T-helper 22 cell (primary cell): Measurements from ENCODE around the gene CDH23.

ENCODE experiments used
- DNase-seq: peaks from one replicate; pipeline ENCODE4 v3.0.0-alpha.2; 2020; ENCODE audit warnings: low read depth

CDH23 gene

DNA sequence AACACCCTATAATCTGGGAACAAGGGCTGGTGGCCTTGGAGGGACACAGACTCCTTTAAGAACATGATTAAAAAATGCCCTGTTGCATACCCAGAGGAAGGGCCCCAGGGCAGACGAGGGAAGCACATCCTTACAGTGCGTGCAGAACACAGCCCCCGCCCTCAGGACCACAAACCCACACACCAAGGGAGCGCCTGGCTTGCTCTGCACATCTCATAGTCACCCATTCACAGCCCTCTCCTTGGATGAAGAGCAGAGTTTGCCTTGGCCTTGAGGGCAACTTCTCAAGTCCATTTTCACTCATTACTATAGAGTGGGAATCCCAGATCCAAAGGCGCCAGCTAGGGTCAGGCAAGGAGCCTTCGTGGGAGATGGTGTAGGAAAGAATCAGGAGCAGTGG is 382.9 kb downstream of the CDH23 start:
- DNase-seq = no peak

DNA sequence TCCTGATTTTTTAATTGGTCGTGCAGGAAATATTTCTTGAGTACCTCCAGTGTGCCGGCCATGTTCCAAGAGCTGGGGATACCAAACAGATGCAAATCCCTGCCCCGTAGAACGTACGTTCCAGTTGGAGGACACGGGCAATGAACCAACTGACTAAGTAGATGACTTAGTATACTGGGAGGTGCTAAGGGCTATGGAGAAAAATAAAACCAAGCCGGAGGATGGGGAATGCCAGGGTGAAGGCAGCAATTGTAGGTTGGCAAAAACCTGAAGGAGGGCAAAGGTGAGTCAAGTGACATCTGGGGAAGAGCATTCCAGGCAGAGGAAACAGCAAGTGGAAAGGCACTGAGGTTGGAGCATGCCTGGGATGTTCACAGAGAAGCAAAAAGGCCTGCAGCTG is 383.4 kb downstream of the CDH23 start:
- no peak for DNase-seq

DNA sequence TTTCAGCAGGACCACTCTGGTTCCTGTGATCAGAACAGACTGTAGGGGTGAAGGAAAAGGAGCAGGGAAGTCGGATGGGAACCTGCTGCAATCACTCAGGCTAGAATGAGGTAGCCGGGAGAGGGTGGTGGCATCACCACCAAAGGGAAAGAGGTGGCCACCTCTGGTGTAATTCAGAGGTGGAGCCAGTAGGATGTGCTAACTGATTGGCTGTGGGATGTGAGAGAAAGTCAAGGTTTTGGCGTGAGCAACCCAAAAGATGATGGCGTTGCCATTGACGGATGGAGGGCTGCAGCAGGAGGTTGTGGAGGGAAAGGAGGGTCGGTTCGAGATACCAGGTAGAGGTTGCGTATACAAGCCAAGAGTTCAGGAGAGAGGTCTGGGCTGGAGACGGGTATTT is 384.0 kb downstream of the CDH23 start:
- DNase-seq = no peak

DNA sequence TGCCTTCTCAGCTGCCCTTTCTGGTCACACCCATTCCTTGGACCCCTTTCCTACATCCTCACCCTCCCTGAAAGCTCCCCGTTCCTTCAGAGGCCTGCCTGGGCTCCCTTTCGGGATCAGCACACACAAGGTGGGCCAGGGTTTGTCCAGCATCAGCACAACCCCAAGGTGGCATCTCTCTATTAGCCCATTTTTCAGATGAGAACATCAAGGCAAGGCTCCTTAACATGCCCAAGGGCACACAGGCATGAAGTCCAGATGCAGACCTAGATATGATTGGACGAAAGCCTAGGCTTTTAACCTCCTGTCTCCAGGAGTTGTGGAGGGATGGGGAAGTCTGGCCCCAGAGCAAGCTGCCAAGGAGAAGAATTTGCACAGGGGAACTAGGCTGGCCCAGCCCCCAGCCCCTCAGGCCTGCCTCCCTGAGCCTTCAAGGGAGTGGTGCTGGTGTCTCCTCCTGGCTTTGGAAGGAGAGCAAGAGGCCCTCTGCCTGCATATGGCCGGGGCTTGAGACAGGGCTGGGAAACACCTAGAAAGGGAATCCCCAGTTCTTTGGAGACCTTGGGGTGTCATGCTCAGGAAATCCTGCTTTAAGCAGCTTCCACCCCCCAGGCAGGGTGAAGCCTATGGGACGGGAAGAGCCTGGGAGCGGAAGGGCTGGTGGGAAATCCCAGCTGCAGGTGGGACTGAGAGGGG is 385.6 kb downstream of the CDH23 start:
- no peak for DNase-seq

DNA sequence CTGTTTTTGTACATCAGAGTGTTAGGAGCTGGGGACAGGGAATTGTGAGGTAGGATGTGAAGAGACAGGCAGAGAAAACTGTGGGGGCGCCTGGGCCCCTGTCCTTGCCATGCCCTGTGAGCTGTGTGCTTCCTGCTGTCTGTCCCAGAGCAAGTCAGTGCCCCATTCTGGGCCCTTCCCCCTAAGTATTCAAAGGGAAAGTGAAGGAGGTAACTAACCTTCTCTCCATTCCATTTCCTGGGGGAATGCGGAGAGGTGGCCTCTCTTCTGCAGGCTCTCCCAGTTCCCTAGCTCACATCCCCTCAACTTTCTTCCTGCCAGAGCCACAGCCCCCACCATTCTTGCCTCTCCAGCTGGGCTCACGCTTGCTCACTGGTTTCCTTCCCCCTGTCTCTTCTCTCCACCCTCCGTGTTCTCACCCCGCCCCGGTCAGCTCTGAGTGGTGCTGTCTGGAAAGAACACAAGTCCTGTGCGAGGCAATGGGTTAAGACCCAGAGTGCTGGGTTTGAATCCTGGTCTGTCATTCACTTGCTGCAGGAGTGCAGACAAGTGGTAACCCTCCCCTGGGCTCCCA is 386.3 kb downstream of the CDH23 start:
- no peak for DNase-seq

DNA sequence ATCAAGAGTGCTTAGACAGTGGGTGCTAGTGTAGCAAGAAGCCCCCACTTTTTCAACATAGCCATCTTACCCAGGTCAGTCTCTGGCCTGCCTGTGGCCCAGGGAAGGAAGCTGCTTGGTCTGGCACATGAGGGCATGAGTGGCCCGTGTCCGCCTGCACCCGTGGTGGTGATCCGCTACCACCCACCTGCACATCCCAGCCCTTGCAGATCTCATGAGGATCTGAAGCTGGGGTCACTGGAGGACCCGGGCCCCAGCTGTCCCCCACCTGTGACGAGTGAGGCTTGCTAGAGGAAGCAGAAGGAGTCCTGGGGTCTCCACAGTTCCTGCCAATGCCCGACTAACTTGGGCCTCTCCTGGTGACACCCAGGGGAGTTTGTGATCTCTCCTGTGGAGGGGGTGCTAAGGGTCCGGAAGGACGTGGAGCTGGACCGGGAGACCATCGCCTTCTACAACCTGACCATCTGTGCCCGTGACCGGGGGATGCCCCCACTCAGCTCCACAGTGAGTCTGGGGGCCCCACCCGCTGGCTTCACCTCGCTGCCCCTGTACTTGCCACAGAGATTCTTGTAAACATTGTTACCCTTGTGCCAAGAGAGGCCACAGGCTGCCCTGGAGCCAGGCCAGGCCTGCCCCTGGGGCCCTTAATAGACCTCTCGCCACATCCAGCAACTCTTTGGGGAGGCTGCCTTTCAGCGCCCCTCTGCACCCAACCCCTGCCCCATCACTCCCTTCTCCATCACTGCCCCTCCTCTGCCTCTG is 387.4 kb downstream of the CDH23 start:
- no peak for DNase-seq

DNA sequence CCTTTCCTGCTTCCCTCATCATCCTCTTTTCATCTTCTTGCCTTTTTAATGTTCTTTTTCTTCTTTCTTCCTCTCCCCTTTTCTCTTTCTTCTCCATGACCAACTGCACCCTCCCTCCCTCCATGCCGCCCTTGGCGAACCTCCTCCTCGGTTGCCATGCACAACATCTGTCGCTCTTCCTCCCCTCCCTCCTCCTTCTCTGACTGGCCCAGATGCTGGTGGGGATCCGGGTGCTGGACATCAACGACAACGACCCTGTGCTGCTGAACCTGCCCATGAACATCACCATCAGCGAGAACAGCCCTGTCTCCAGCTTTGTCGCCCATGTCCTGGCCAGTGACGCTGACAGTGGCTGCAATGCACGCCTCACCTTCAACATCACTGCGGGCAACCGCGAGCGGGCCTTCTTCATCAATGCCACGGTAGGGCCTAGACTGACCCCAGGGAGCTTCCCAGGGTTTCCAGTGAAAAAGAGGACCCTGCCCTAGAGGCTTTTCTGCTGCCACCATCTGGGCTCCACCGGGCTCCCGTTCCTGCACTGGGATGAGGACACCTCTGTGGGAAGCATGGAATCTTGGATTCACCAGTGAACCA is 388.1 kb downstream of the CDH23 start:
- no peak for DNase-seq

DNA sequence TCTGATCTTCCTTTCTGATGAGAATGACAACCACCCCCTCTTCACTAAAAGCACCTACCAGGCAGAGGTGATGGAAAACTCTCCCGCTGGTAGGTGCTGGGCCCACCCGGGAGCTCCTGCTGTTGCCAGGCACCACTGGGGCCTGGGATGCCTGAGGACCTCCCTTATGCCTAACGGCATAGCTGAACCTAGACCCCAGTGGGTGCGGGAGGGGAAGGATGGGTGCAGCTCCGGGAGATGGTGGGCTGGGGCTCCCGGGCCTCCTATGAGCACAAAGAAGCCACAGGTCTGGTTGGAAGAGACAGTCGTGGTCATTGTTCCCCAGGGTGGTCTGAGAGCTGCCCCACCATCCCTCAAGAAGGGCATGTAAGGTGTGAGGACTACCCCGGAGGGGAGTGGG is 392.2 kb downstream of the CDH23 start:
- DNase-seq = no peak

DNA sequence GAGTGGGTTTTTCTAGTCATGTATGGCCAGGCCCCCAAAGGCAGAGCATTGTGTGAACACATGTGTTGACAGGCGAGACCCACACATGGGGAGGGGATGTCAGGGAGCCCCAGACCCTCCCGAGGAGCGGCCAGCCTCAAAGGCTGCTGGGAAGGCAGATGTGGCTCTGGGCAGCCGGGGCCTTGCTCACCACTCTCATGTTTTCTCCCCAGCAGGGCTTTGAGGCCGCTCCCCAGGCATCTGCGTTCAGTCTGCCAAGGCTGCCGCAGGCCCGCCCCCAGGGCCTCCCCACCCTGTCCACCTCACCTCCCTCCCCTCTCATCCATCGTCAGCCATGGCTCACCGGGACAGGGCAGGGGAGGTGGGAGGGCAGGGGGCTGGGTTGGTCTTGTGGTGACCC is 393.2 kb downstream of the CDH23 start:
- no peak for DNase-seq

DNA sequence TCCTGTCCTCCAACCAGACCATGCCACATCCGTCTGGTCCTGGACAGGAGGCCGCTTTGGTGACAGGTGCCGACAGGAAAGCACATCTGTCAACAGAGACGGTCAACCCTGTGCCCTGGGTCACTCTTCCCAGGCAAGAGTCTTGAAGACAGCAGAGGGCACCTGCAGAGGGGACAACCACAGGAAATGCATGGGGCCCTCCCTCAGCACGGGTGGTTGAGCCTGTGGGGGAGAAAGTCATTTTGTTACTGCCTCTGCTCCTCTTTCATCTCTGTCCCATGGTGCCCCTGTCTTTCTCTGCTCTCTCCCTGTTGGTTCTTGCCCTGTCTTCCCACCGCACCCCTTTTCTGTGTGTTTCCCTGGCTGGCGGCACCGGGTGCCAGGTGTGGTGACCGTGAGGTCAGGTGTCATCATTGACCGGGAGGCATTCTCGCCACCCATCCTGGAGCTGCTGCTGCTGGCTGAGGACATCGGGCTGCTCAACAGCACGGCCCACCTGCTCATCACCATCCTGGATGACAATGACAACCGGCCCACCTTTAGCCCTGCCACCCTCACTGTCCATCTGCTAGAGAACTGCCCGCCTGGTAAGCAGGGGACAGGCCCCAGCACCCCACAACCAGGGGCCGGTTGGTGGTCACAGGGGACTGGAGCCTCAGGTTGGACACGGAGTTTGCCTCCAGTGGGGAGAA is 394.2 kb downstream of the CDH23 start:
- DNase-seq = no peak

DNA sequence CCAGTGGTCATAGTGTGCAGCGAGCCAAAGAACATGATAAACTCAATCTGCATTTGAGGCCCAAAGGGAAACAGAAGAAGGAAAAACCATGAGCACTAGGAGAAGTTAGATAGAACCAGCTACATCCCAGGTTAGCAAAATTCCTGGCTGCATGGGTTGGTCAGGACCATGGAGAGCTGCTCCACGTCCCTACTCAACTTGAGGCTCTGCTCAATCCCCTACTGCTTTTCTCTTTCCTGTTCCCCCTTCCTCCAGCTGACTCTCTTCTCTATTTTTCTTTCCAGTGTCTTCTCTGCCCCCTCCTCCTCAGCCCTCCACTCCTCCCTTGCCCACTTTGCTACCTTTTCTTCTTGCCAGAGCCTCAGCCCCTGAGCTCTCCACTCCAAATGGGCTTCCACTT is 398.5 kb downstream of the CDH23 start:
- DNase-seq = no peak

DNA sequence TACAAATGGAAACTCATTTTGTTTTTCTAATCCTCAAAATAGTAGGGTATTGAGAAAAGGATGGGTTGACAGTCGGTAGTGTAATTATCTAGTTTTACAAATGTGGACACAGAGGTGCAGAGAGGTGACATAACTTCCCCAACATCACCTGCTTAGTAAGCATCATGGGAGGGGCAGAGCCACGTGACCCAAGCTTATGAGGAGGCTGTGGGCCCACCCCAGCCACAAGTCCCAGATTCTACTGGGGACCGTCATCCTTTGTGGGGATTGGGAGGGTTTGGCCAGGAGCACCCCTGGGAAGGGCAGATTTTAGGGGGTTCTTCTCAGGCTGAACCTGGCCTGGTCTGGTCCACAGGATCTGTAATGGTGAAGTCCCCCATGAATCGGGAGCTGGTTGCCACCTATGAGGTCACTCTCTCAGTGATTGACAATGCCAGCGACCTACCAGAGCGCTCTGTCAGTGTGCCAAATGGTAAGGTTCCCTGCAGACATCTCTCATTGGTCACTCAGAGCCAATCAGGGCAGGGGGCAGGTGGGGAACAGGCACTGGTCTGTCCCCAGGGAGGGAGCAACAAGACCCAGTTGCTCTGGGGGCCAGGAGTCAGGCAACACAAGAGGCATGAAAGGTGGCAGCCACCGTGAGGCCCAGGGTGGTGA is 400.2 kb downstream of the CDH23 start:
- DNase-seq = no peak

DNA sequence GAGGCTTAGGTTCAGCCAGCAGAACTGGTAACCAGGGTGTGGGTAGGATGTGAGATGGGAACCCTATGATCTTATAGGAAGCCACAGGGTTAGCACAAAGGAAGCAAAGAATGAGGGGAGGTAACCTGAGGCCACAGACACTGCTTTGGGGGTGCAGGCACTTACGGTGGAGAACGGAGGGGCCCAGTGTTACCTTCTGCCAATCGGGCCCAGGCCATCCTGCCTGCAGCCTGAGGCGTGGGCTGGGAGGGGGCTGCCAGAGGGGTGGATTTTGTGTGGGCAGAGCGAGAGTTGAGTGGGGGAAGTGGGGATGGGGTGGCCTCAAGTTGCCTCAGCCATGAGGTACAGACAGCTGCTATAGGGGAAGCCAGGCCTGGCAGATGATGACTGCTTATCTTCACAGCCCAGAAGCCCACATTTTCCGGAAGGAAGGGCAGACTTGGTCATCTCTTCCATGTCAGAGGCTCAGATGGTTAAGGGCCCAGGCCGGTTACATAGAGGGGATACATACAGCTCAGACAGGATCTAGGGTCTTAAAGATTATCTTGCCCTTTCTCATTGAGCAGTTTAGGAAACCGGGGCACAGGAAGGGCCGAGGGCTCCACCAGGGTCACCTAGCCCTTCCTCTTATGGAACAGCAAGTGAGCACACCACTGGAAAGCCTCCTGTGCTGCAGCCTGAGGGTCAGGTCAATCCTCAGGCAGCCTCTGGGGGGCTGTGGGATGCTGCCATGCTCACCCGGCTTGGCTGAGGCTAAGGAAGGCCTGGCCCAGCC is 401.0 kb downstream of the CDH23 start:
- no peak for DNase-seq

DNA sequence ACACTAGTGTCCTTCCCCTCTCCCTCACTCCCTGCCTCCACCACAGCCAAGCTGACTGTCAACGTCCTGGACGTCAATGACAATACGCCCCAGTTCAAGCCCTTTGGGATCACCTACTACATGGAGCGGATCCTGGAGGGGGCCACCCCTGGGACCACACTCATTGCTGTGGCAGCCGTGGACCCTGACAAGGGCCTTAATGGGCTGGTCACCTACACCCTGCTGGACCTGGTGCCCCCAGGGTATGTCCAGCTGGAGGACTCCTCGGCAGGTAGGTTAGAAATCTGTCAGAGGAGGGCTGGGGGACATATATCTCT is 401.5 kb downstream of the CDH23 start:
- DNase-seq = no peak

DNA sequence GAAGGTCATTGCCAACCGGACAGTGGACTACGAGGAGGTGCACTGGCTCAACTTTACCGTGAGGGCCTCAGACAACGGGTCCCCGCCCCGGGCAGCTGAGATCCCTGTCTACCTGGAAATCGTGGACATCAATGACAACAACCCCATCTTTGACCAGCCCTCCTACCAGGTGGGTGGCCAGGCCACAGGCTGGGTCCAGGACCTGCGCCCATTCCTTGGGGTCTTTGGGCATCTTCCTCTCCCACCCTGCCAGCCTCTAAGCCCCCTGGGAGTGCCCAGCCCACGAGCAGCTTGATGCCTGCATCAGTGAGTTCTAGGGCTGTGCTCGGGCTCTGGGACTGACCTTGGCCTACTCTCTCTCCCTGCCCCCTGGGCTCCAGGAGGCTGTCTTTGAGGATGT is 402.4 kb downstream of the CDH23 start:
- no peak for DNase-seq

DNA sequence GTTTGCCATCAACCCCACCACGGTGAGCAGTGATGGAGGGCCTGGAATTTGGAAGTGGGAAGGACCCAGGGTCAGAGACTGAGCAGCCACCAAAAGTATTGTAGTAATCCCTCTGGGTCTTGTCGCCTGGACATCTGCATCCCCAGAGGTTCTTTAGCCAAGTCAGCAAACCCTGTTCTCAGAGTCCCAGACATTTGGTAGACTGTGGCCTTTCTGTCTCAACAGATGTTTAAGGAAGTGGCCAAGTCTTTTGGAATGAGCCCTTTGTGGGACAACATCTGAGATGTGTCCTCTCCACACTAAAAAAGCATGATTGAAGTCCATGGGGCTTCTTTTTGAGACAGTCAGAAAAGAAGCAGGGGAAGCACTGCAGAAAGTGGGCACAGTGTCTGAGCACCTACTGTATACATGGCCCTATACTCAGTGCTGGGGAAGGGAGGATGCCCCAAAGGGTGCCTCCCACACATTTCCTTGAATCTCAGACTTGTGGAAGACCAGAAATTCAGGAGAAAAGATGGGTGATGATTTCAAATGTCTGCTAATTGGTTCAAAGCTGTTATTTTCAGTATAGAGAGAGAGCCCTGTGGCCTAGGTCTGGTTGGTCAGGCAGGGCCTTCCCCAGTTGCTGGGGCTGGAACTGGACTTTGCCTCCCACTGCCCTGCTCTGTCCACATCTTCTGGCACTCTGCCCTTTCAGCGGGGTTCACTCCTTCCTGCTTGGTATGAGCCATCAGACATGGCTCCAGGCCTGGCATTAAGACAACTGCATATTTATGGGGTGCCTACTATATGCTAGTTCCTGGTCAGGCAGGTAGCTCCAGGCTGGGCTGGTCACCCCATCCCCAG is 403.1 kb downstream of the CDH23 start:
- no peak for DNase-seq

DNA sequence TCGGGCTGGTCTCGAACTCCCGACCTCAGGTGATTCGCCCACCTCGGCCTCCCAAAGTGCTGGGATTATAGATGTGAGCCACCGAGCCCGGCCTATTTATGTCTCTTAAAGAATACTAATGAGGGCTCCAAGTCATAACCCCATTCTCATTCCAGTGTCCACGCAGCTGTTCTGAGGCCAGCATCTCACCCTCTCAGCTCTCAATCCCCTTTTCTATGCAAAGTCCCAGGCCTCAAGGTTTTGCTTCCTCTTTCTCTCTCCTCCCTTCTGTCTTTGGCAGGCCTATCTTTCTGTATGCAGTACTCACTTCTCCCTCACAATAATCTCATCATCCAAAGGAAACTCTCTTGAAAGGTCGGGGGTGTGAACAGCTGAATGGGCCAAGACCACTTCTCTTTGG is 404.6 kb downstream of the CDH23 start:
- no peak for DNase-seq

DNA sequence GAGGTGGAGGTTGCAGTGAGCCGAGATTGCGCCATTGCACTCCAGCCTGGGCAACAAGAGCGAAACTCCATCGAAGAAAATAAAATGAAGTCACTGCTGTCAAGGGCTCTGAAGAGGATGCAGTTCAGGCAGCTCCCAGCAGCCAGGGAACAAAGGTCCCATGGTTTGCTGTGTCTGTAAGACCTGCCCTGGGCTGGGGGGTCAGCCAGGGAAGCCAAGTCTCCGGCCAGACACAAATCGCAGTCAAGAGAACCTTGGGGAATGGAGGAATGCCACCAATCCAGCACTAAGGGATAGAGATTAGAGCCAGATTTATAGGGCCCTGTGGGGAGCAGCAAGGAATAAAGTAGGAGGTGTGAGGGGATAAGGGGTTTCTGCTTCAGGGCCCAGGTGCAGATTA is 405.5 kb downstream of the CDH23 start:
- DNase-seq = no peak

DNA sequence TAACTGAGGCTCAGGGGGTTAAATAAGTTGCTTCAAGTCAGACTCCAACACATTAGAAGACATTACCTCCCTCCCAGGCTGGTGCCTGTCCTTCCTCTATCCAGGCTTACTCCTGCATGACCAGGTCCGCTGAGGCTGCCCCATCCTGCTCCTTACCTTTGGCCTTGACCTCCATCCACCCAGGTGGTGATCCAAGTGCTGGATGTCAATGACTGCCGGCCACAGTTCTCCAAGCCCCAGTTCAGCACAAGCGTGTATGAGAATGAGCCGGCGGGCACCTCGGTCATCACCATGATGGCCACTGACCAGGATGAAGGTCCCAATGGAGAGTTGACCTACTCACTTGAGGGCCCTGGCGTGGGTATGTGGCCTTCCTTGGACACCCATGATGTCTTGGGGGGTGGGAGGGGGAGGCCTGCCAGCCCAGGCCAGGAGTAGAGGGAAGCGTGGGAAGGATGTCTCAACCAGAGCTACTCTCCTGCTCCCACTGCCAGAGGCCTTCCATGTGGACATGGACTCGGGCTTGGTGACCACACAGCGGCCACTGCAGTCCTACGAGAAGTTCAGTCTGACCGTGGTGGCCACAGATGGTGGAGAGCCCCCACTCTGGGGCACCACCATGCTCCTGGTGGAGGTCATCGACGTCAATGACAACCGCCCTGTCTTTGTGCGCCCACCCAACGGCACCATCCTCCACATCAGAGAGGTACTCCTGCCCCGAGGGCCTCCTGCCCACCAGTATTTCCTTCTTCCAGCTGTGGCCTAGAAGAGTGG is 406.2 kb downstream of the CDH23 start:
- no peak for DNase-seq

DNA sequence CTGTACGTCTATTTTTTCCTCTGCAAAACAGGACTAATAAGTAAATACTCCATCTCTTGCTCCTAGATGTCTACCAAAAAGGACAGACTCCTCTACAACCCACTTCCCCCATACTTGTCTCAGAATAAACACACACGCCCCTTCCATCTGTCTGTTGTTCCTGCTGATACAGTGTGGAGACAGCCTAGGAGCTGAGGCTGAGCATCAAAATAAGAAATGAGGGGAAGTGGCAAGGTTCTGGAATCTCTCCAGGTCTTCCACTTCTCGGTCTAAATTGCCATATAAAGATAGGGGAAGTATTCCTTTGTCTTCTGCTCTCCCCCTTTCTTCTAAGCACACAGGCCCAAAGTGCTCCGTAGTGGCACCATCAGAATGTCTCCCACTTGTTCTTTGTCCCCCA is 407.4 kb downstream of the CDH23 start:
- DNase-seq = no peak
